ENCODE results near the gene CCND3. TPM values are rescaled to one million over a fixed set of nuclear protein-coding genes. Genes with fewer than 3 reads are reported as not detected.
A peak's percentile ranks its signal among the peaks of the same experiment; 100 is the strongest.

Gene CCND3
- 49.2 and 55.7 TPM in 2 replicates for total RNA-seq (2012; rRNA removed)

DNA sequence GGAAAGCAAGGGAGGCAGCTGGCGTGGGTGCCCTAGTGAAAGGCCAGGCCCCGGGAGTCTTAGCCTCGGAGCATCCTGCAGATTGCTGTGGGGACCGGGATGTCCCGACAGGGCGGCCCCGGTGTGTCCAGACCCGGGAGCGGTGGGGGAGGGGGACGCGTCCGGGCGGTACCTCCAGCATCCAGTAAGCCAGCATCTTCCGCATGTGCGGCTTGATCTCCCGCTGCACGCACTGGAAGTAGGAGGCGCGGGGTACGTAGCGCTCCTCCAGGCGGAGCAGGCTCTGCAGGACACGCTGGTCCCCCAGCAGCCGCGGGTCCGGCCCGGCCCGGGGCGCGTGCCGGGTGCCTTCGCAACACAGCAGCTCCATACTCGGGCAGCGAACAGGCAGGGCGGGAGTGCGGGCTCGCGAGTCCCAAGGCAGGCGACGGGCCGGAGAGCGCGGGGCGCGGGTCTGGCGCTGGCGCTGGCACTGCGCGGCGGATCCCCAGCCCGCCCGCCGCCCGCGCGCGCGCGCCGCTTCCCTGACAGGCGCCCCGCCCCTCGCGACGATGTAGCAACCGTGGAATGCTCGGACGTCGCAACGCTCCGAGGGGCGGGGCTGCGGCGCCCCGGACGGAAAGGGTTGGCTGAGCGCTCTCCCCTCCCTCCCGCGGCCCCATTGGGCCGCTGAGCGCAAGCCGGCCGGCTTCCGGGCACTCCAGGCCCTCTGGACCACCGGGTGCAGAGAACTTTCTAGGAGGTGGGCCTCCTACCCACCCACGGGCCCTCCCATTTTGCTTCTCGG lies at the start of gene CCND3:
TSS of gene CCND3 (minus strand) at position 529 of the 787 bp plus-strand sequence. CDS start at position 370, 159 bp downstream.
- peak within 1 kb of the TSS; percentile 89 for H3K9ac ChIP-seq (ENCODE audit: low read depth, low read length)
- H3K4me1 ChIP-seq (ENCODE audit: control insufficient read depth, insufficient read depth, low read length): peaks cover 41% of the 10 kb centered on the region
- peak within 1 kb of the TSS; percentile 96 for H3K4me2 ChIP-seq (ENCODE audit: low read length)
- H3K9me3 ChIP-seq (replicated peaks; ENCODE audit: low read length): no peaks in the 10 kb centered on the region
- H3K27me3 ChIP-seq (ENCODE audit: control insufficient read depth, insufficient read depth, low read length): no peaks in the 10 kb centered on the region
- H3K36me3 ChIP-seq (ENCODE audit: insufficient read depth, low read length): peaks cover 18% of the 10 kb centered on the region
- peak within 1 kb of the TSS; percentile 94 for H3K4me3 ChIP-seq (ENCODE audit: low read length)

DNA sequence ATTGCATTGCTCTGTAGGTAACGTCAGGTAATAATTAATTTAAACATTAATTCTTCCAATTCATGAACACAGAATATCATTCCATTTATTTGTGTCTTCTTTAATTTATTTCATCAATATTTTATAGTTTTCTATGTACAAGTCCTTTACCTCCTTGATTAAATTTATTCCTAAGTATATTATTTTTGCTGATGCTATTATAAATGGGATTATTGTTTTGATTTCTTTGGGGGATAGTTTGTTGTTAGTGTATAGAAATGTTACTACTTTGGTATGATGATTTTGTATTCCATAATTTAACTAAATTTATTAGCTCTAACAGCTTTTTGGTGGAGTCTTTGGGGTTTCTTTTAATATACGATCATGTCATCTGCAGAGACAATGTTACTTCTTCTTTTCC lies 44.7 kb upstream of the CCND3 start:
- H3K4me1 ChIP-seq (ENCODE audit: control insufficient read depth, insufficient read depth, low read length): no peaks in the 10 kb centered on the region
- H3K4me2 ChIP-seq (ENCODE audit: low read length): no peak overlapping the region
- no peaks in the 10 kb centered on the region for H3K27me3 ChIP-seq (ENCODE audit: control insufficient read depth, insufficient read depth, low read length)
- no peaks in the 10 kb centered on the region for H3K9me3 ChIP-seq (replicated peaks; ENCODE audit: low read length)
- H3K4me3 ChIP-seq (ENCODE audit: low read length): no peak overlapping the region
- H3K9ac ChIP-seq (ENCODE audit: low read depth, low read length): no peak overlapping the region
- H3K36me3 ChIP-seq (ENCODE audit: insufficient read depth, low read length): no peaks in the 10 kb centered on the region

DNA sequence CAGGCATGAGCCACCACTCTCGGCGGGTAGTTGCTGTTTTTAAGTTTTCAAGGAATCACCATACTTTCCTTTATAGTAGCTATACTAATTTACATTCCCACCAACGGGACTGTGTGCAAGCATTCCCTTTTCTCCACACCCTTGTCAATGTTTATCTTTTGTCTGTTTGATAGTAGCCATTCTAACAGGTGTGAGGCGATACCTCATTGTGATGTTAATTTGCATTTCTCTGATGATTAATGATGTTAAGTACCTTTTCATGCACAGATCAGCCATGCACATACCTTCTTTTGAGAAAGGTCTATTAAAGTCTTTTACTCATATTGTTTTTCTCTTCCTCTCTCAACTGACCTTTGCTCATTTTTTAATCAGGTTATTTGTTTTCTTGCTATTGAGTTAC lies 43.0 kb upstream of the CCND3 start:
- H3K4me2 ChIP-seq (ENCODE audit: low read length): no peak overlapping the region
- no peak overlapping the region for H3K4me3 ChIP-seq (ENCODE audit: low read length)
- H3K36me3 ChIP-seq (ENCODE audit: insufficient read depth, low read length): no peaks in the 10 kb centered on the region
- H3K4me1 ChIP-seq (ENCODE audit: control insufficient read depth, insufficient read depth, low read length): no peaks in the 10 kb centered on the region
- no peaks in the 10 kb centered on the region for H3K27me3 ChIP-seq (ENCODE audit: control insufficient read depth, insufficient read depth, low read length)
- H3K9ac ChIP-seq (ENCODE audit: low read depth, low read length): no peak overlapping the region
- H3K9me3 ChIP-seq (replicated peaks; ENCODE audit: low read length): no peaks in the 10 kb centered on the region

DNA sequence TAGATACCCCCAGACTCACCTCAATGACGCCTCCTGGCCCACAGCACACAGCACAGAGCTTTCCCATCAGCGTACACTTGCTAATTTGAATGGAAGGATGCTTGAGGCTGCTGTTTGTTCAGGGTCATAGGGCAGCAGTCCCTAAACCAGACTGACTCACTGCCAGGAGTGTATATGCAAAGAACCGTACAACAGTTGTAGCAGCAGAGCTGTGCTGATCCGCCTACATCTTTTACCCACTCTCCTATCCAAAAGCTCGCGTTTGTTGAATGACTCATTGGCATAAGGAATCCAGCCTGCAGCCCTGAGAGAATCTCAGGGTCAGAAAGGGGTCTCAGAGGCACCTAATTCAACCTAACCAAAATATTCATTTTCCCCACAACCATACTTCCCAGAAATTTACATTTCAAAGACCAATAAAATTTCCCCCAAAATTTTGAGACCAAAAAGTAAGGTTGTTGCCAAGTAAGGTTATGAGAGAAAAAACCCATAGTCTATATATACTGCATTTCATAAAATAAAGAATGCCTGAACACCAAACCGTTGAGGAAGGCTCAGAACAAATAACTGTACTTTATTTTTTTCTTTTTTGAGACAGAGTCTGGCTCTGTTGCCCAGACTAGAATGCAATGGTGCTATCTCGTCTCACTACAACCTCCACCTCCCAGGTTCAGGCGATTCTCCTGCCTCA lies 35.3 kb upstream of the CCND3 start:
- Histone ChIP-seq H3K4me3 (ENCODE audit: low read length) (no peak overlapping the region), H3K4me1 (ENCODE audit: control insufficient read depth, insufficient read depth, low read length) (peaks cover 16% of the 10 kb centered on the region), H3K36me3 (ENCODE audit: insufficient read depth, low read length) (no peaks in the 10 kb centered on the region), H3K4me2 (ENCODE audit: low read length) (peak overlapping the region; percentile 26), H3K9me3 (replicated peaks; ENCODE audit: low read length) (no peaks in the 10 kb centered on the region), H3K27me3 (ENCODE audit: control insufficient read depth, insufficient read depth, low read length) (no peaks in the 10 kb centered on the region), H3K9ac (ENCODE audit: low read depth, low read length) (no peak overlapping the region)

DNA sequence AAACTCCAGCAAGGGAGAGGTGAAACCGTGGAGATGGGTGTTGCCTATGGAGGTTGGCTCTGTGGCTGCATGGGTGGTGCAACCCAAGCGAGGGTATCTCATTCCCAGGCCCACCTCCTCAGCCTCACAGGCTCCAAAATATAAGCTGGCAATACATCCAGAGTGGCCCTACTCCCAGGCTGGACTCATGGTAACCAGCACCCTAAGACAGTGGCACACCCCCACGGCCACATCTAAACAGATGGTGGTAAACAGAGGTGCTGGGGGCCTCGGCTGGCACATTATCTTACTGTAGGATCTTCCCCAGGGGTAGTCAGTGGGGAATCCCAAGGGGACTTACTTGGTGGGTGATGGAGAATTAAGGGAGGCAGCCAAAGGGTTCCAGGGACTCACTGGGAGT lies 33.7 kb upstream of the CCND3 start:
- Histone ChIP-seq H3K9ac (ENCODE audit: low read depth, low read length) (no peak overlapping the region), H3K36me3 (ENCODE audit: insufficient read depth, low read length) (no peaks in the 10 kb centered on the region), H3K4me2 (ENCODE audit: low read length) (no peak overlapping the region), H3K9me3 (replicated peaks; ENCODE audit: low read length) (no peaks in the 10 kb centered on the region), H3K4me3 (ENCODE audit: low read length) (no peak overlapping the region), H3K27me3 (ENCODE audit: control insufficient read depth, insufficient read depth, low read length) (no peaks in the 10 kb centered on the region), H3K4me1 (ENCODE audit: control insufficient read depth, insufficient read depth, low read length) (peaks cover 26% of the 10 kb centered on the region)

DNA sequence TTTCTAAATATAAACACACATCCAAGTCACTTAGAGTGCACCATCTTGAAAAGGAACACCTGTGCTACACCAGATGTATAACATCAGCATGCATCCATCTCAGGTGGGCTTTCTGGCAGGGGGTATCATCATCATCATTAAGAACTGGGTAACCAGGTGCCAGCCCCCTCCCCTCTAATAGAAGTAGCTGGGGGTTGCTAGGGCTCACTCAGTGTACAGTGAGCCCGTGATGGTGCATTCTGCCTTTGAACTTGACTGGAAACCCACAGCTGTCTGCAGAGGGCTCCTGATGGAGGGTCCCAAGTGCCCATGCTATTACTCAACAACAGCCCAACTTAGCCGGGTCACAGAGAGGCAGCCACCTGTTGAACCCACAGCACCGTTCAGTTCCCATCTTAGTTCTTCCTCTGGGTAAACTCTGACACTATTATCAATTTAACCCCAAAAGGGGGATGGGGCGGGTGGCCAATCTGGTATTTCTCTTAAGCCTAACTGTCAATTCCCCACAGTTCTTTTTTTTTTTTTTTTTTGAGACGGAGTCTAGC lies 32.7 kb upstream of the CCND3 start:
- Histone ChIP-seq H3K4me2 (ENCODE audit: low read length) (no peak overlapping the region), H3K9ac (ENCODE audit: low read depth, low read length) (no peak overlapping the region), H3K36me3 (ENCODE audit: insufficient read depth, low read length) (no peaks in the 10 kb centered on the region), H3K4me1 (ENCODE audit: control insufficient read depth, insufficient read depth, low read length) (peaks cover 27% of the 10 kb centered on the region), H3K4me3 (ENCODE audit: low read length) (no peak overlapping the region), H3K9me3 (replicated peaks; ENCODE audit: low read length) (no peaks in the 10 kb centered on the region), H3K27me3 (ENCODE audit: control insufficient read depth, insufficient read depth, low read length) (no peaks in the 10 kb centered on the region)

DNA sequence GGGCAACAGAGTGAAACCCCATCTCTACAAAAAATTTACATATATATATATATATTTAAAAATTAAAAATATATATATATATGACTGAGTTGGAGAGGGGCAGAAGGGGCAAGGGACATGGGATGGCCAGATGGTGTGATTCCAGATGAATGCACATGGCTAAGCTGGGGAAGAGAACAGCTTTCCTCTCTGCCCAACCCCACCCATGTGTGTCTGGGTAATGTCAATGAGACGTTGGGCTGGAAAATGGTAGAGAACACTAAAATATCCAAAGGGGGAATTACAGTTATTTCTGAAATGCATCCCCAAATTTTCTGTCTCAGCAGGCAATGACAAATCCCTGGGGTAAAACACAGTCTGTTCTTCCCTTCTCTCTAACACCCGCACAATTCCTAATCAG lies 31.2 kb upstream of the CCND3 start:
- Histone ChIP-seq H3K4me1 (ENCODE audit: control insufficient read depth, insufficient read depth, low read length) (peaks cover 27% of the 10 kb centered on the region), H3K27me3 (ENCODE audit: control insufficient read depth, insufficient read depth, low read length) (no peaks in the 10 kb centered on the region), H3K9ac (ENCODE audit: low read depth, low read length) (no peak overlapping the region), H3K9me3 (replicated peaks; ENCODE audit: low read length) (no peaks in the 10 kb centered on the region), H3K4me3 (ENCODE audit: low read length) (no peak overlapping the region), H3K4me2 (ENCODE audit: low read length) (no peak overlapping the region), H3K36me3 (ENCODE audit: insufficient read depth, low read length) (no peaks in the 10 kb centered on the region)

DNA sequence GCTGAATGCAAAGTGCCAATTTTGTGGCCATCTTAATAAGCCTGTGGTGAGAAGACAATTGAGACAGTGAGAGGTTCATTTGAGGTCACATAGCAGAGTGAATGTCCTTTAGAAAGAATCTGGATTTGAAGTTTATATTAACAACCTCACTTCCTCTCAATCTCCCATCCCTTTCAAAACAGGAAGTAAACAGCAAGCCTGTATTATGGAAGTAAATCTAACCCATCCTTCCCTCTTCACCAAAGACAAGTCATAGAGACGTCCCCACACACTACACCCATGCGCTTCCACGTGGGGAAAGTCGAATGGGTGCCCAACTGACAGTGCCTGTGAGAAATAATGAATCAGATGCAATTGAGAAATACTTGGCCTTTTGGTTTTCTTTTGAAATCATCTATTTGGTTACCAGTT lies 28.8 kb upstream of the CCND3 start:
- Histone ChIP-seq H3K4me2 (ENCODE audit: low read length) (peak overlapping the region; percentile 46), H3K9me3 (replicated peaks; ENCODE audit: low read length) (no peaks in the 10 kb centered on the region), H3K36me3 (ENCODE audit: insufficient read depth, low read length) (no peaks in the 10 kb centered on the region), H3K9ac (ENCODE audit: low read depth, low read length) (no peak overlapping the region), H3K4me3 (ENCODE audit: low read length) (no peak overlapping the region), H3K27me3 (ENCODE audit: control insufficient read depth, insufficient read depth, low read length) (no peaks in the 10 kb centered on the region), H3K4me1 (ENCODE audit: control insufficient read depth, insufficient read depth, low read length) (peaks cover 28% of the 10 kb centered on the region)

DNA sequence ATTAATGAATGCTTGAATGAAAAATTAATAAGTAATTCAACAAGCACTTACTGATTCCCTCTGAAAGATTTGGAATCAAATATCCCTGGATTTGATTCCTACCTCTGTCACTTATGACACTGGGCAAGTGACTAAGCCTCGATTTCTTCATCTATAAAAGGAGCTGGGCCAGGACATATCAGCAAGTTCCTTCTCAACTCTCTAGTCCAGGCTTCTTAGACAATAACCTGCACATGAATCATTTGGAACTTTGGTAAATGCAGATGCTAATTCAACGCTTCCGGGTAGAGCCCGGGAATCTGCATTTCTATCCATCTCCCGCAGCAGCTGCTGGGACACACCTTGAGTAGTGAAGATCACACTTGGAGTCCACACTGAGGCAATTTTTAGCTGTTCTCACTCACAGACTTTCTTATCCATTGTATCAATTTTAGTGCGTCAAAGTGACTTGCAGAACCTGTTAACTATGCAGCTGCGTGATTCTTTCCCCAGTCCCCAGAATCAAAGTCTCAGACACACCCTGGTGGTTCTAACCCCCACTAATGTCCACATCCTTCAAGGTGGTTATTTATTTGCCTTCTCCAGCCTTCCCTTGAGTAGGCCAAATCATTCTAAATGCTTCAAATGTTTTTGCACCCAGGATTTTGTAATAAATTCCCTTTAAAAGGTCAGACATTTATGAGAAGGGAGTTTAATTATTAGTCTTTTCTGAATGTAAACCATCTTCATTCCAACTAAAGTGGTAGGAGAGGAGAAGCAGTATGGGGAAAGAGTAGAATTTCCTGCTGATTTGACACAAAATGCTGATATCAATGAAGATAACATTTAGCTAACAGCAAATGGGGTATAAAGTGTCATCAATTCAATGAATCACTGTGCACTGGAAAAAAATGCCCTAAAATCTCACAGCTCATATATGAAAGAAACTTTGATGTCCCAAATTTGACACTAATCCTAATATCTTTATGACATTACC lies 26.0 kb upstream of the CCND3 start:
- Histone ChIP-seq H3K4me2 (ENCODE audit: low read length) (peak overlapping the region; percentile 8), H3K9me3 (replicated peaks; ENCODE audit: low read length) (no peaks in the 10 kb centered on the region), H3K4me1 (ENCODE audit: control insufficient read depth, insufficient read depth, low read length) (peaks cover 28% of the 10 kb centered on the region), H3K27me3 (ENCODE audit: control insufficient read depth, insufficient read depth, low read length) (no peaks in the 10 kb centered on the region), H3K36me3 (ENCODE audit: insufficient read depth, low read length) (no peaks in the 10 kb centered on the region), H3K4me3 (ENCODE audit: low read length) (no peak overlapping the region), H3K9ac (ENCODE audit: low read depth, low read length) (no peak overlapping the region)

DNA sequence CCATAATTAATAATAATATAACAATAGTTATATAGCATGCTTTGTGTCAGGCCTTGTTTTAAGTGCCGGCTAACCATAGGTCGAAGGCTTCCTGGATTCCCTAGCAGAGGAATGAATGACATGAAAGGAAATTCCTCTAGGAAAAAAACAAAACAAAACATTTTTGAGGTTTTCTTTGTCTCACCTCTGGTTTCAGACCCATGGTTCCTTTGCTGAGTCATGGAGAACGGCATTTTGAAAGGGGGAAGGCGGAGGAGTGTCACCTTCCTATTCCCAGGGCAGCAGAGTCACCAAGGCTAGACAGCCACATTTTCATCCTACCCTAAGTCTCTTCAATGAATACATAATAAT lies 25.3 kb upstream of the CCND3 start:
- no peaks in the 10 kb centered on the region for H3K36me3 ChIP-seq (ENCODE audit: insufficient read depth, low read length)
- H3K9me3 ChIP-seq (replicated peaks; ENCODE audit: low read length): no peaks in the 10 kb centered on the region
- H3K27me3 ChIP-seq (ENCODE audit: control insufficient read depth, insufficient read depth, low read length): no peaks in the 10 kb centered on the region
- H3K9ac ChIP-seq (ENCODE audit: low read depth, low read length): no peak overlapping the region
- peak overlapping the region; percentile 8 for H3K4me2 ChIP-seq (ENCODE audit: low read length)
- no peak overlapping the region for H3K4me3 ChIP-seq (ENCODE audit: low read length)
- H3K4me1 ChIP-seq (ENCODE audit: control insufficient read depth, insufficient read depth, low read length): peaks cover 28% of the 10 kb centered on the region
